ENCODE measurements around the gene THAP2.

THAP2 gene

GRCh38 chr12:71708658-71709057 lies 44.6 kb downstream of the THAP2 start:
- no peak for DNase-seq

GRCh38 chr12:71710276-71711125 lies 46.4 kb downstream of the THAP2 start:
- no peak for DNase-seq

GRCh38 chr12:71718611-71719010 lies 54.5 kb downstream of the THAP2 start:
- DNase-seq: no peak

GRCh38 chr12:71719647-71720370 lies 55.7 kb downstream of the THAP2 start:
- no peak for DNase-seq

GRCh38 chr12:71721783-71722505 lies 57.8 kb downstream of the THAP2 start:
- no peak for DNase-seq

GRCh38 chr12:71725011-71725410 lies 60.9 kb downstream of the THAP2 start:
- no peak for DNase-seq

- no peak for DNase-seq
Observed at GRCh38 chr12:71726548-71726947, 62.4 kb downstream of the THAP2 start.

- no peak for DNase-seq
Observed at GRCh38 chr12:71727958-71728357, 63.9 kb downstream of the THAP2 start.

Data from stimulated activated CD4-positive, alpha-beta T cell treated with anti-CD3 and anti-CD28 coated beads, Interleukin-2, amount 100 ng/mL, for 48 hours (primary cell).